BJ (cell line): ENCODE data around the gene SF3A2. TPM values are rescaled to one million over a fixed set of nuclear protein-coding genes. Genes with fewer than 3 reads are reported as not detected.
A peak's percentile ranks its signal among the peaks of the same experiment; 100 is the strongest.

Experiments
- CTCF ChIA-PET: fragments of 350-600 bp; formaldehyde crosslinking; extraction: SDS; loops from one replicate; lab custom pipeline; 2021; ENCODE audit warnings: antibody characterized with exemption, inconsistent platforms; lab: Yijun Ruan, JAX
- POLR2A ChIA-PET: fragments of 300-600 bp; sonication (Branson Sonifier 250); formaldehyde crosslinking; extraction: SDS; loops from one replicate; lab custom pipeline; 2021; ENCODE audit warnings: antibody characterized with exemption; lab: Charles Lee
- DNase-seq: peaks from one replicate; pipeline ENCODE4 v3.0.0-alpha.2; 2011; ENCODE audit warnings: low read depth
- H3K27me3 ChIP-seq: 2 replicates; pipeline ENCODE4 v1.6.0; 2011; ENCODE audit warnings: low read length; ENCODE audit not compliant: control insufficient read depth, insufficient read depth
- H3K36me3 ChIP-seq: 2 replicates; pipeline ENCODE4 v1.5.1; 2011; ENCODE audit warnings: low read length; ENCODE audit not compliant: control insufficient read depth, insufficient read depth
- H3K4me3 ChIP-seq: 2 replicates; pipeline ENCODE4 v1.5.1; 2011; ENCODE audit warnings: low read depth, mild to moderate bottlenecking, control low read depth, low read length
- polyA plus RNA-seq: library from polyadenylated mRNA; depleted of rRNA; stranded (reverse); fragments of >200 nt; gene quantifications from 2 replicates; pipeline ENCODE4 v1.2.3, GENCODE V29; 2011
- TF ChIP-seq, protein P1 (sequence below): IDR thresholded peaks from 2 replicates; pipeline ENCODE4 v1.5.1; 2011; ENCODE audit warnings: low read depth, mild to moderate bottlenecking, control low read depth, inconsistent platforms, low read length, moderate library complexity; ENCODE audit not compliant: insufficient read depth

The SF3A2 gene
- polyA plus RNA-seq, 1 experiment, result 12.2 TPM

DNA sequence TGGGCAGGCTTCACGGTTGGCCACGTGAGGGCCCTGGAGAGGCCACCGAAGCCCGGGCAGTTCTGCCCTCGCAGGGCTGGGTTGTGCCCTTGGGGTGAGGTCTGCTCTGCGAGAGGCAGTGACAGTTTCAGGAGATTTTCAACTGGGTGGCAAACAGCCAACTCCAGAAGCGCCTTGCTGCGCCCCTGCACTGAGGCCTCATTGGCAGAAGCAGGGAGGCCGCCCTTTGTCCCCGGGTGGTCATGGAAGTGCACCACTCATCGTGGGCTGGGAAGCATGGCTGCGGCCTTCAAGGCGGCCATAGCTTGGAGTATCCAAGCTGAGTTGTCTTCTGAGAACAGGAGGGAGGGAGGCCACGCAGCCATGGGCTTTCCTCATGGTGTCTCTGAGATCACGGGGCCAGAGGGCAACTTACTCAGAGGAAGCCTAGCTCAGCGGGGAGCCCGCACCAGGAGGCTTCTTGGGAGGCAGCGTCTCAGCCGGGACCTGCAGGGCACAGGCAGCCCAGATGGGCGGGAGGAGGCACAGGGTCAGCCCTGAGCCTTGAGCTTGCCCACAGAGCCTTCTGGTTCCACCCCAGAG lies 15.3 kb upstream of the SF3A2 start:
- POLR2A ChIA-PET, result no interaction called here
- CTCF ChIA-PET, result interaction anchor here (1.4 to 2.1 kb wide), 2 partner anchors 14 to 66 kb away, joined by 3 to 9 read pairs; partner anchors contain the start of gene PLEKHJ1
- TF ChIP-seq, protein P1, sequence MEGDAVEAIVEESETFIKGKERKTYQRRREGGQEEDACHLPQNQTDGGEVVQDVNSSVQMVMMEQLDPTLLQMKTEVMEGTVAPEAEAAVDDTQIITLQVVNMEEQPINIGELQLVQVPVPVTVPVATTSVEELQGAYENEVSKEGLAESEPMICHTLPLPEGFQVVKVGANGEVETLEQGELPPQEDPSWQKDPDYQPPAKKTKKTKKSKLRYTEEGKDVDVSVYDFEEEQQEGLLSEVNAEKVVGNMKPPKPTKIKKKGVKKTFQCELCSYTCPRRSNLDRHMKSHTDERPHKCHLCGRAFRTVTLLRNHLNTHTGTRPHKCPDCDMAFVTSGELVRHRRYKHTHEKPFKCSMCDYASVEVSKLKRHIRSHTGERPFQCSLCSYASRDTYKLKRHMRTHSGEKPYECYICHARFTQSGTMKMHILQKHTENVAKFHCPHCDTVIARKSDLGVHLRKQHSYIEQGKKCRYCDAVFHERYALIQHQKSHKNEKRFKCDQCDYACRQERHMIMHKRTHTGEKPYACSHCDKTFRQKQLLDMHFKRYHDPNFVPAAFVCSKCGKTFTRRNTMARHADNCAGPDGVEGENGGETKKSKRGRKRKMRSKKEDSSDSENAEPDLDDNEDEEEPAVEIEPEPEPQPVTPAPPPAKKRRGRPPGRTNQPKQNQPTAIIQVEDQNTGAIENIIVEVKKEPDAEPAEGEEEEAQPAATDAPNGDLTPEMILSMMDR, result no peak
- no peaks in the 10 kb centered on the region for H3K27me3 ChIP-seq
- H3K4me3 ChIP-seq, result no peak overlapping the region
- peaks cover 56% of the 10 kb centered on the region for H3K36me3 ChIP-seq
- DNase-seq, result no peak

DNA sequence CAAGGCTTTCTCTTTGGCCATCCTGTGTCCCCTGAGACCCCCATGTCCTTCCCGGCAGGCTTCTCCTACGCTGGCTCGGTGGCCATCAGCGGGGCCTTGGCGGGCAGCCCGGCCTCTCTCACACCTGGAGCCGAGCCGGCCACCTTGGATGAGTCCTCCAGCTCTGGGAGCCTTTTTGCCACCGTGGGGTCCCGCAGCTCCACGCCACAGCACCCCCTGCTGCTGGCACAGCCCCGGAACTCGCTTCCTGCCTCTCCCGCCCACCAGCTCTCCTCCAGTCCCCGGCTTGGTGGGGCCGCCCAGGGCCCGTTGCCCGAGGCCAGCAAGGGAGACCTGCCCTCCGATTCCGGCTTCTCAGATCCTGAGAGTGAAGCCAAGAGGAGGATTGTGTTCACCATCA lies 14.7 kb upstream of the SF3A2 start:
- H3K27me3 ChIP-seq, result no peaks in the 10 kb centered on the region
- no peak overlapping the region for H3K4me3 ChIP-seq
- DNase-seq, result no peak
- ChIA-PET CTCF (interaction anchor here (1.4 to 2.1 kb wide), 2 partner anchors 14 to 66 kb away, joined by 3 to 9 read pairs; partner anchors contain the start of gene PLEKHJ1), POLR2A (no interaction called here)
- TF ChIP-seq, protein P1, result peak; percentile 28
- H3K36me3 ChIP-seq, result peaks cover 54% of the 10 kb centered on the region

DNA sequence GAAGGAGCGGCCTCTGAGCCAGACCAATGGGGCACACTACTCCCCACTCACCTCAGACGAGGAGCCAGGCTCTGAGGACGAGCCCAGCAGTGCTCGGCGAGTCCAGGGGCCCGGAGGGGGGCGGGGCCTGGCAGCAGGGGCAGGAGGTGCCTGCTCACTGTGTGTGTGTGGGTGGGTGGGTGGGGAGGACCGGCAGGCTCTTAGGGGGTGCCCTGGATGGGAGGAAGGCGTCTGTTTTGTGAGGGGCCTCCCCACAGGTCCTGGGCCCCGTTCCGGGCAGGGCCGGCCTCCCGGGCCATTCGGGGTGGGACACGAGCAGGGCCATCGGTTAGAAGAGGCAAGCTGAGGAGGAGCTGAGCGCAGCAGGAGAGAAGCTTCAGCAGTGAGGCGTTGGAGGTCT lies 13.2 kb upstream of the SF3A2 start:
- POLR2A ChIA-PET, result no interaction called here

DNA sequence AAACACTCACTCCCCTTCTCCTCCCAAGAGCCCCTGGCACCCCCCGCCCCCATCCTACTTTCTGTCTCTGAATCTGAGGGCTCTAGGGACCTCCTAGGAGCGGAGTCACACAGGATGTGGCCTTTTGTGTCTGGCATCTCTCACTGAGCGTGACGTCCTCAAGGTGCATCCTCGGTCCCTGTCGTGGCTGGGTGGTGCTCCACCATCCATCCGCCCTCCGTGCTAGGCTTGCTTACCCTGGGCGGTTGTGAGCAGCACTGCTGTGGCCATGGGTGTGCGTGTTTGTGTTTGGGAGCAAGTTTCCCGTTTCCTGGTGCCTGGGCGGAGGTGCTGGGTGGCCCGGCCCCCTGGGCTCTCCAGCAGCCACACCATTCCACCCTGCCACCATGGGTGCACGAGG lies 12.7 kb upstream of the SF3A2 start:
- Histone ChIP-seq H3K4me3 (no peak overlapping the region), H3K27me3 (no peaks in the 10 kb centered on the region), H3K36me3 (peaks cover 52% of the 10 kb centered on the region)
- DNase-seq, result no peak
- POLR2A ChIA-PET, result no interaction called here
- CTCF ChIA-PET, result no interaction called here
- TF ChIP-seq, protein P1, result no peak

More for the DNA sequence above, 13.2 kb upstream of the SF3A2 start:
- Histone ChIP-seq H3K36me3 (peaks cover 47% of the 10 kb centered on the region), H3K27me3 (no peaks in the 10 kb centered on the region), H3K4me3 (no peak overlapping the region)
- TF ChIP-seq, protein P1, result no peak
- DNase-seq, result no peak
- CTCF ChIA-PET, result no interaction called here

DNA sequence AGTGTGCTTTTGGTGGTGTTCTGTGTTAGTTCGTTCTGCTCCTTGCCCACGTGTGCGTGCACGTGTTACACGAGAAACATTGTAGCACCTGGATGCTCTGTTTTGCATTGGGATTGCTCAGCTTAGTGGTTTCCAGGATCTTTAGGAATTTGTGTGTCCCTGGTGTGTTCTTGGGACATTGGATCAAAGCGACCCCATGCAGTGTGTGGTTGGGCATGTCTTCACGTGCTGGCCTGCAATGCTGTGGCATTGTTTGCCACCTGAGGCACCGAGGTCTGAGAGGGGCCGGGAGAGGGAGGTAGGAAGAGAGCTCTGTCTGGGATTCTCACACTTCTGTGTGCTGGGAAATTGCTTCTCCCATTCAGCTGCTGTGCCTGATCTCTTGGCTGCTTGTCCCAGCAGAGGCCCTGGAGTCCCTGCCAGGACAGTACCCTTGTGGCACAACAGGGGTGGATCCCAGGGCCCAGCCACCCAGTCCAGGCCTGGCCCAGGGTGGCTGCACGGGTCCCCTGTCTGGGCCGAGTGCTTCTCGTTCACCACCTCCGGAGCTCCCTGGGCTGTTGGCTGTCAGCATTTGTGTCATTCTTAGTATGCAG lies 11.8 kb upstream of the SF3A2 start:
- TF ChIP-seq, protein P1, result no peak
- Histone ChIP-seq H3K36me3 (peaks cover 55% of the 10 kb centered on the region), H3K27me3 (no peaks in the 10 kb centered on the region), H3K4me3 (no peak overlapping the region)
- no peak for DNase-seq
- POLR2A ChIA-PET, result no interaction called here
- CTCF ChIA-PET, result no interaction called here
